GM12873 (cell line): ENCODE measurements around the gene CACNB2.

Source experiments
- CTCF ChIP-seq: IDR thresholded peaks from 2 replicates; pipeline ENCODE4 v1.5.1; 2012; ENCODE audit warnings: low read depth, mild to moderate bottlenecking, moderate library complexity, low read length, control low read depth; ENCODE audit not compliant: insufficient read depth; ENCODE audit errors: missing control alignments

CACNB2 gene

DNA sequence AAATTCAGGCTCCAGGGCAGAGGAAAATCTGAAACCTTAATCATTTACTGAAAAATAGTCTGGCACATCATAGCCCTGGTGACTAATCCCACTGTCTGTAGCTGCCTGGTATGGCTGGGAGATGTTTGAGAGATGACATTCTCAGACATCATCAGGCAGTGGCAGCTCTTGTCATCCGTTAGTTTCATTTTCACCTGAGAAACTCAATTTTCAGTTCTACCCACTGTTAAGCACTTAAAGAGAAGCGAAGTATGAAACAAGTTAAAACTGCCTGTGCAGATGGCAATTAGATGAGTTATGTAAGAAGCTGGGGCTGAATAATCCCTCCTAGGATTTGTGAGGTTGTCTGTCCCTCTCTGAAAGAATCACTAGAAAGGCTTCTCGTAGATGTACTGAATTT is 361.0 kb downstream of the CACNB2 start:
- TF ChIP-seq CTCF, result no peak

DNA sequence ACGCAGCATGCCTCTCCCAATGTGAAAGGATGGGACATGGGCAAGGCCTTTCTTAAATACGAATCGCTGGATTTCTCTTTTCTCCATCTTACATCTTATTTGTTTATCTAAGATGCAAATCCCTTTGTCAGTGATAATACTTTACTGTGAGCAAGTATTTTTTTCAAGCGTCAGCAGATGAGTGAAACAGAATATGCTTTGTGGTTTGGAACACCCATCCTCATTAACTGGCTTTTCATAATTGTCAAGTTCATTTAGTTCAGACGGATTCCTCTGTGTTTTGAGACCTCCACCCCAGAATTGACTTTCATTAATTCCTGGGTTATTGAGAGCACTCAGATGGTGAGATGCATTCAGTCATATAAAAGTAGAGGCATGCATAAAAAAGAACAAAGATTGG is 361.4 kb downstream of the CACNB2 start:
- TF ChIP-seq CTCF, result no peak

GRCh38 chr10:18504161-18504560 is 363.9 kb downstream of the CACNB2 start:
- TF ChIP-seq CTCF, result no peak

- TF ChIP-seq CTCF, result no peak
Observed at GRCh38 chr10:18505456-18506118, 365.4 kb downstream of the CACNB2 start.

DNA sequence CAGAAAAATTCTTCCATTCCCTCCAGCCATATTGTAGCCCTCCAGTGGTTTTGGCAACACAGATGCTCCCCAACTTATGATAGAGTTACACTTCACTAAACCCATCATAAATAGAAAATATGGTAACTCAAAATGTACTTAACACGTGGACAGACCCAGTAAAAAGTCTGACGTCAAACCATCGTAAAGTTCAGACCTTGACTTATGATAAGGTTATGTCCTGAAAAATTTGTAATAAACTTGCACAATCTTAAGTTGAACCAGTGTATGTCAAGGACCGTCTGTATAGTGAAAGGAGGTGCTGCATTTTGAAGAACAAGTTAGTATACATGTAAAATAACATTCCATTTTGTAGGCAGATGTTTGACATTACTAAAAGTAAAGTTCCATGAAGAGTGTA is 368.4 kb downstream of the CACNB2 start:
- no peak for TF ChIP-seq CTCF

GRCh38 chr10:18514537-18514936 is 374.3 kb downstream of the CACNB2 start:
- TF ChIP-seq CTCF, result no peak

DNA sequence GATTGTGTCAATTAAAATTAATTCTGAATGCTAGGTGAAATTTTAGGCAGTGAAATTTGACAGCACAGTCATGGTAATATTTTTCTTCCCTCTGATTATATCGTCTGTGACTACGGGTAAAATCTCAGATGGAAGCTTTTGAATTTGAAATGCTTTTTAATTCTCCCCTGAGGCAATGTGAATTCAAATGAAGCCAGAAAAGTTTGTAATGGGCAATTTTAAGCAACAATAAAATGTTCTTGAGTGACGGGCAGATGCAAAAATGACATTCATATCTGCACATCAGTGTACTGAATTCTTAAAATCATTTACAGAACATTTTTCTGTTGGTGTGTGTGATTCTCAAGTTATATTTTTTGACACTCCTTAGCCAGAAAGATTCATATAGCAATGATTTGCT is 376.6 kb downstream of the CACNB2 start:
- no peak for TF ChIP-seq CTCF

DNA sequence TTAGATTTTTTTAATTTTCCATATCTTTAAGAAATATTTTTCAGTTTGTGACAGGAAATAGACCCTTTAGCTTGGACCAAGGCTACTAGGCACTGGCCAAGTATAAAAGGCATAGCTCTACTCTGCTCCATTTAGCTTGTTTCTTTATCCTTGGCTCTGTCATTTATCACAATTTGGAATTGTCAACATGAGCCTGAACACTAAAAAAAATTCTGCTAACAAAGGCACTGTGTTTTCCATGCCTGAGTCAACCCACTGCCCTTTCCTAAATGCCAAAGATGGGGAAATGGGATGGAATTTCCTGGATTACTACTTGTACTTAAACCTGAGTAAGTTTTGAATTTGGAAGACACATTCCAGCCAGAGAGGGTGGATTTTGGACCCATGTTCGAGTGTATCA is 382.8 kb downstream of the CACNB2 start:
- TF ChIP-seq CTCF, result no peak
